Activated CD8-positive, alpha-beta memory T cell treated with anti-CD3 and anti-CD28 coated beads, Interleukin-2, amount 50 U/mL, for 1 hour (primary cell): Measurements from ENCODE around the gene DAAM2.

Experiments used
- DNase-seq: peaks from one replicate; pipeline ENCODE4 v3.0.0-alpha.2; 2020; ENCODE audit errors: extremely low read depth

The DAAM2 gene

GRCh38 chr6:39930540-39930939, 138.4 kb downstream of the DAAM2 start:
- DNase-seq = no peak

- DNase-seq = no peak
Observed at GRCh38 chr6:39931607-39932006, 139.4 kb downstream of the DAAM2 start.

GRCh38 chr6:39932386-39932910, 140.3 kb downstream of the DAAM2 start:
- DNase-seq = no peak

GRCh38 chr6:39933669-39934130, 141.5 kb downstream of the DAAM2 start:
- no peak for DNase-seq

GRCh38 chr6:39934131-39934757, 142.1 kb downstream of the DAAM2 start, which contains the start of gene MOCS1:
MOCS1 (minus strand) TSS chr6:39934462; CDS start chr6:39934417, 45 bp downstream.
- no peak for DNase-seq

GRCh38 chr6:39935241-39935640, 143.1 kb downstream of the DAAM2 start:
- DNase-seq = no peak

GRCh38 chr6:39936857-39937256, 144.7 kb downstream of the DAAM2 start:
- no peak for DNase-seq

GRCh38 chr6:39937686-39938333, 145.6 kb downstream of the DAAM2 start:
- no peak for DNase-seq

GRCh38 chr6:39938773-39939654, 146.8 kb downstream of the DAAM2 start:
- no peak for DNase-seq

- no peak for DNase-seq
Observed at GRCh38 chr6:39941138-39941537, 149.0 kb downstream of the DAAM2 start.

- no peak for DNase-seq
Observed at GRCh38 chr6:39941820-39942219, 149.6 kb downstream of the DAAM2 start.

- DNase-seq = no peak
Observed at GRCh38 chr6:39942903-39943580, 150.9 kb downstream of the DAAM2 start.

- no peak for DNase-seq
Observed at GRCh38 chr6:39945626-39946025, 153.4 kb downstream of the DAAM2 start.

- DNase-seq = no peak
Observed at GRCh38 chr6:39947611-39948068, 155.5 kb downstream of the DAAM2 start.

- no peak for DNase-seq
Observed at GRCh38 chr6:39948199-39948791, 156.1 kb downstream of the DAAM2 start.

- DNase-seq = no peak
Observed at GRCh38 chr6:39950125-39950720, 158.0 kb downstream of the DAAM2 start.

GRCh38 chr6:39951191-39951590, 159.0 kb downstream of the DAAM2 start:
- no peak for DNase-seq

- no peak for DNase-seq
Observed at GRCh38 chr6:39951716-39952115, 159.5 kb downstream of the DAAM2 start.

GRCh38 chr6:39952167-39952566, 160.0 kb downstream of the DAAM2 start:
- no peak for DNase-seq

GRCh38 chr6:39953076-39953618, 161.0 kb downstream of the DAAM2 start:
- DNase-seq = no peak
